PC-3 (cell line): ENCODE results near the gene SIN3B. TPM values are rescaled to one million over a fixed set of nuclear protein-coding genes. Genes with fewer than 3 reads are reported as not detected.

Source experiments
- ATAC-seq: fragments of 200-7000 bp; cut with Tn5 transposase; 2 replicates; pipeline ENCODE4 v1.9.1; 2020; ENCODE audit warnings: mild to moderate bottlenecking, moderate library complexity
- BruUV-seq: library from RNA; stranded (reverse); fragments of 400-500 nt; replicated peaks from 2 replicates; lab custom pipeline; 2021; lab: Mats Ljungman, UMichigan
- CTCF ChIA-PET: fragments of 300-600 bp; sonication (Branson Sonifier 250); formaldehyde crosslinking; loops from one replicate; lab custom pipeline; 2022; ENCODE audit warnings: antibody characterized with exemption; lab: Charles Lee
- POLR2A ChIA-PET: fragments of 300-600 bp; sonication (Branson Sonifier 250); formaldehyde crosslinking; loops from one replicate; lab custom pipeline; 2022; ENCODE audit warnings: antibody characterized with exemption; ENCODE audit not compliant: unreplicated experiment; lab: Charles Lee
- DNase-seq: peaks from one replicate; pipeline ENCODE4 v3.0.0-alpha.2; 2015
- H2AFZ ChIP-seq: fragments of 300-600 bp; sonication (generic); 2 replicates; pipeline ENCODE4 v1.6.0; 2016; ENCODE audit warnings: antibody characterized with exemption, low read length
- H3F3A ChIP-seq: fragments of 300-600 bp; sonication (generic); one replicate; pipeline ENCODE4 v1.6.0; 2017; ENCODE audit warnings: antibody characterized with exemption, low read length, control low read depth, mild to moderate bottlenecking; ENCODE audit not compliant: unreplicated experiment
- H3K27ac ChIP-seq: fragments of 300-600 bp; sonication (generic); 2 replicates; pipeline ENCODE4 v1.5.1; 2016; ENCODE audit warnings: mild to moderate bottlenecking, low read length
- H3K27me3 ChIP-seq: fragments of 300-600 bp; sonication (generic); 2 replicates; pipeline ENCODE4 v1.6.1; 2016; ENCODE audit warnings: low read length, mixed read lengths
- H3K36me3 ChIP-seq: fragments of 300-600 bp; sonication (generic); 2 replicates; pipeline ENCODE4 v1.6.1; 2016; ENCODE audit warnings: low read depth, mixed run types, low read length, mixed read lengths
- H3K4me1 ChIP-seq: fragments of 300-600 bp; sonication (generic); 2 replicates; pipeline ENCODE4 v1.5.1; 2016; ENCODE audit warnings: low read length; ENCODE audit not compliant: insufficient read depth
- H3K4me2 ChIP-seq: fragments of 300-600 bp; sonication (generic); 2 replicates; pipeline ENCODE4 v1.6.0; 2016; ENCODE audit warnings: low read length
- H3K4me3 ChIP-seq: fragments of 300-600 bp; sonication (generic); 2 replicates; pipeline ENCODE4 v1.5.1; 2016; ENCODE audit warnings: mild to moderate bottlenecking, low read length, mixed read lengths
- H3K79me2 ChIP-seq: fragments of 300-600 bp; sonication (generic); 2 replicates; pipeline ENCODE4 v1.6.1; 2017; ENCODE audit warnings: low read length, mixed read lengths
- H3K9ac ChIP-seq: fragments of 300-600 bp; sonication (generic); 2 replicates; pipeline ENCODE4 v1.6.0; 2016; ENCODE audit warnings: mild to moderate bottlenecking, low read length
- H3K9me2 ChIP-seq: fragments of 300-600 bp; sonication (generic); replicated peaks from 2 replicates; pipeline ENCODE4 v1.6.1; 2016; ENCODE audit warnings: mixed run types, low read length, mixed read lengths
- H3K9me3 ChIP-seq: fragments of 300-600 bp; sonication (generic); 2 replicates; pipeline ENCODE4 v1.6.1; 2016; ENCODE audit warnings: low read length, mixed read lengths
- H4K20me1 ChIP-seq: fragments of 300-600 bp; sonication (generic); 2 replicates; pipeline ENCODE4 v1.6.1; 2016; ENCODE audit warnings: low read length, mixed read lengths
- EZH2 ChIP-seq: fragments of 300-600 bp; sonication (generic); IDR thresholded peaks from one replicate; pipeline ENCODE4 v1.6.1; 2017; ENCODE audit warnings: antibody characterized with exemption, mild to moderate bottlenecking, low read length; ENCODE audit not compliant: unreplicated experiment
- EZH2phosphoT487 ChIP-seq: fragments of 300-600 bp; sonication (generic); IDR thresholded peaks from 2 replicates; pipeline ENCODE4 v1.6.1; 2018; ENCODE audit warnings: mild to moderate bottlenecking, antibody characterized with exemption, low read length, borderline replicate concordance
- intact Hi-C: fragments of 100-400 bp; cut with micrococcal nuclease; formaldehyde crosslinking; loops from 2 replicates; pipeline ENCODE4 v1.9.0; 2023
- total RNA-seq: library from RNA; depleted of rRNA; stranded (reverse); fragments of >200 nt; gene quantifications from 2 replicates; pipeline ENCODE4 v1.2.3, GENCODE V29; 2014
- TF ChIP-seq, protein P1 (sequence below): fragments of 300-600 bp; sonication (generic); conservative IDR thresholded peaks from 2 replicates; pipeline ENCODE4 v1.5.1; 2017; ENCODE audit warnings: antibody characterized with exemption, low read depth, mild to moderate bottlenecking, low read length

SIN3B gene
- total RNA-seq, 1 experiment from 2014 or later = 46.4 TPM

- Histone ChIP-seq H3K4me2 (no peak overlapping the region), H3K4me3 (no peak overlapping the region), H2AFZ (no peak overlapping the region), H3K27ac (no peak overlapping the region), H3K36me3 (no peaks in the 10 kb centered on the region), H3K9me3 (no peaks in the 10 kb centered on the region), H3K9me2 (no peaks in the 10 kb centered on the region), H3K79me2 (no peaks in the 10 kb centered on the region), H3K27me3 (no peaks in the 10 kb centered on the region), H3K9ac (no peak overlapping the region), H4K20me1 (no peaks in the 10 kb centered on the region), H3F3A (no peaks in the 10 kb centered on the region), H3K4me1 (peaks cover 6% of the 10 kb centered on the region; the same call in 1 of the 2 replicates)
- CTCF ChIA-PET = interaction anchor here (0.6 kb wide), 1 partner anchor 99 kb away, joined by 5 read pairs; no protein-coding TSS in a partner anchor
- POLR2A ChIA-PET = no interaction called here
- TF ChIP-seq, protein P1, sequence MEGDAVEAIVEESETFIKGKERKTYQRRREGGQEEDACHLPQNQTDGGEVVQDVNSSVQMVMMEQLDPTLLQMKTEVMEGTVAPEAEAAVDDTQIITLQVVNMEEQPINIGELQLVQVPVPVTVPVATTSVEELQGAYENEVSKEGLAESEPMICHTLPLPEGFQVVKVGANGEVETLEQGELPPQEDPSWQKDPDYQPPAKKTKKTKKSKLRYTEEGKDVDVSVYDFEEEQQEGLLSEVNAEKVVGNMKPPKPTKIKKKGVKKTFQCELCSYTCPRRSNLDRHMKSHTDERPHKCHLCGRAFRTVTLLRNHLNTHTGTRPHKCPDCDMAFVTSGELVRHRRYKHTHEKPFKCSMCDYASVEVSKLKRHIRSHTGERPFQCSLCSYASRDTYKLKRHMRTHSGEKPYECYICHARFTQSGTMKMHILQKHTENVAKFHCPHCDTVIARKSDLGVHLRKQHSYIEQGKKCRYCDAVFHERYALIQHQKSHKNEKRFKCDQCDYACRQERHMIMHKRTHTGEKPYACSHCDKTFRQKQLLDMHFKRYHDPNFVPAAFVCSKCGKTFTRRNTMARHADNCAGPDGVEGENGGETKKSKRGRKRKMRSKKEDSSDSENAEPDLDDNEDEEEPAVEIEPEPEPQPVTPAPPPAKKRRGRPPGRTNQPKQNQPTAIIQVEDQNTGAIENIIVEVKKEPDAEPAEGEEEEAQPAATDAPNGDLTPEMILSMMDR = no peak
- TF ChIP-seq EZH2 = no peak
- no peak for TF ChIP-seq EZH2phosphoT487
- no TSS peak for BruUV-seq
- no peak for ATAC-seq
- intact Hi-C loops = loop anchor here (2.0 to 10.0 kb wide), 3 partner anchors 63 to 157 kb away; no protein-coding TSS in a partner anchor
- DNase-seq = no peak
These were observed 68.6 kb downstream of the SIN3B start for GRCh38 chr19:16897856-16898161.

DNA sequence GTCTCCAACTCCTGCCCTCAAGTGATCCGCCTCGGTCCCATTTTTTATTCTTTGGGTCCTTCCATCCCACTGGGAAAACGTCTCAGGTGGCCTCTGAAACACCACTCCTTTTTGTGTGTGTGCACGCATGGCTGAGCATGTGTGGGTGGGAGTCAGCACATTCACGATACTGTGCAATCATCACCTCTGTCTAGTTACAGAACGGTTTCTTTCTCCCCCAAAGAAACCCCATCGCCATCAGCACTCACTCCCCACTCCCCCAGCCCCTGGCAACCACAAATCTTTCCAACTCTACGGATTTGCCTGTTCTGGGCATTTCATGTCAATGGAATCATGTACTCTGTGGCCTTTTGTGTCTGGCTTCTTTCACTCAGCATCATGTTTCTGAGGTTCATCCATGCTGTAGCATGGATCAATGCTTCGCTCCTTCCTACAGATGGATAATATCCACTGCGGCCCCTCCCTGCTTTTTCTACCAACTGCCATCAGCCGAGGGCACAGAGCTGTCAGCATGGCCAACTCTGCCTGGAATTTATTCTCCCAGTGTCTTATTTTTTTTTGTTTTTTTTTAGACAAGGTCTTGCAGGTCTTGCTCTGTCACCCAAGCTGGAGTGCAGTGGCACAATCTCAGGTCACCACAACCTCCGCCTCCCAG lies 69.3 kb downstream of the SIN3B start:
- ChIA-PET POLR2A (no interaction called here), CTCF (no interaction called here)
- no peak overlapping the region for H3K9ac ChIP-seq
- H3K27me3 ChIP-seq = no peaks in the 10 kb centered on the region
- ATAC-seq (no peak), DNase-seq (no peak)
- no peak overlapping the region for H3K27ac ChIP-seq
- no peak overlapping the region for H3K4me3 ChIP-seq
- no peak overlapping the region for H2AFZ ChIP-seq
- intact Hi-C loops = loop anchor here (1.0 to 10.0 kb wide), 4 partner anchors 64 to 156 kb away; no protein-coding TSS in a partner anchor
- peaks cover 6% of the 10 kb centered on the region; the same call in 1 of the 2 replicates for H3K4me1 ChIP-seq
- no peaks in the 10 kb centered on the region for H3F3A ChIP-seq
- H3K36me3 ChIP-seq = no peaks in the 10 kb centered on the region
- no peak overlapping the region for H3K4me2 ChIP-seq
- no peaks in the 10 kb centered on the region for H3K9me2 ChIP-seq
- no peaks in the 10 kb centered on the region for H3K9me3 ChIP-seq
- H3K79me2 ChIP-seq = no peaks in the 10 kb centered on the region
- H4K20me1 ChIP-seq = no peaks in the 10 kb centered on the region
- TF ChIP-seq, protein P1 = no peak
- TF ChIP-seq EZH2phosphoT487 = no peak
- no peak for TF ChIP-seq EZH2
- no TSS peak for BruUV-seq

GRCh38 chr19:16899566-16900075 lies 70.4 kb downstream of the SIN3B start:
- Histone ChIP-seq H3K36me3 (no peaks in the 10 kb centered on the region), H3K4me1 (peaks cover 6% of the 10 kb centered on the region; the same call in 1 of the 2 replicates), H3K27ac (no peak overlapping the region), H3K9me2 (no peaks in the 10 kb centered on the region), H3F3A (no peaks in the 10 kb centered on the region), H3K27me3 (no peaks in the 10 kb centered on the region), H2AFZ (no peak overlapping the region), H3K4me2 (no peak overlapping the region), H3K9me3 (no peaks in the 10 kb centered on the region), H3K9ac (no peak overlapping the region), H4K20me1 (no peaks in the 10 kb centered on the region), H3K4me3 (no peak overlapping the region), H3K79me2 (no peaks in the 10 kb centered on the region)
- no TSS peak for BruUV-seq
- intact Hi-C loops = loop anchor here (1.0 to 10.0 kb wide), 4 partner anchors 65 to 155 kb away; no protein-coding TSS in a partner anchor
- peak; percentile 60 for DNase-seq
- peak; percentile 54 for ATAC-seq
- TF ChIP-seq, protein P1 = peak; percentile 83
- TF ChIP-seq EZH2 (no peak), EZH2phosphoT487 (no peak)
- ChIA-PET POLR2A (no interaction called here), CTCF (interaction anchor here (0.6 to 0.7 kb wide), 3 partner anchors 26 to 185 kb away, joined by 4 to 8 read pairs (median 8); no protein-coding TSS in a partner anchor)
